Measurements from ENCODE around the gene ADGRA1.

The ADGRA1 gene

DNA sequence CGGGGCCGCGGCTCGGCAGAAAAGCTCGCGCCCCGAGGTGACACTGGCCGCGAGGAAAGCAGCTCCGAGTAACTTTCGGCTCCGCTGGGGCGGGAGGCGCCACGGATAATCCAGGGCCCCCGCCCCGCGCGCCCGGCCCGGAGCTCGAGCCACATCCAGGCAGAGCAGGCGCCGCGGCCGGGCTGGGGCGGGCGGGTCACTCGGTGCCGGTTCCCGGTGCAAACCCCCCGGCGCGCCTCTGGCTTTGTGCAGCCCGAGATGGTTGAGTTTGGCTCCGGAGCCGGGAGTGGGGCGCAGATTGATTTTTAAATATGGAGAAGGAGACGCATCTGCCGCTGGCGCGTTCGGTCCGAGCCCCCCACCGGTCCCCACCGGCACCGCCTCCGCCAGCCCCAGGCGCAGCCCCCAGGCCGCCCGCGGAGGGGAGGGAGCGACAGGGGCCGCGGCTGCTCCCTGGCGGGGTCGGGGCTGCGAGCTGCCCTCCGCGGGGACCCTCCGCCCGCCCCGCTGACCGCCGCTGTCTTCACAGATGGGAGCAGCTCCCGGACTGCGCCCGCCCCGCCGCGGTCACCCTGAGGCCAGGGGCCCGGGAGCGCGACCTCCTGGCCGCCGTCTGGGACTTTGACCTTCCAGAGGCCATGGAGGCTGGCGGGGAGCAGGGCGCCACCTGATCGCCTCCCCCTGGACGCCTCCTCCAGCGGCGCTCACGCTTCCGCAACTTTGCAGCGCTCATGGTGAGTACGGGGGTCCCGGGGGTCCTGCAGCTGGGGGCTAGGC, 643 bp downstream of the ADGRA1 start:
- TF ChIP-seq CTCF (IDR thresholded peaks at IDR 0.05; ENCODE audit: low read length, missing control alignments), result no peak
- no peak overlapping the region for H3K4me3 ChIP-seq (replicated peaks; ENCODE audit: low read depth, low read length)

GRCh38 chr10:133088956-133089800, 1.5 kb downstream of the ADGRA1 start:
- H3K4me3 ChIP-seq (replicated peaks; ENCODE audit: low read depth, low read length), result no peak overlapping the region
- TF ChIP-seq CTCF (IDR thresholded peaks at IDR 0.05; ENCODE audit: low read length, missing control alignments), result no peak
- DNase-seq (ENCODE audit: low read depth), result no peak

More for the DNA sequence above, 643 bp downstream of the ADGRA1 start:
- DNase-seq (ENCODE audit: low read depth), result no peak

- no peak for TF ChIP-seq CTCF (IDR thresholded peaks at IDR 0.05; ENCODE audit: low read length, missing control alignments)
- no peak for DNase-seq (ENCODE audit: low read depth)
- H3K4me3 ChIP-seq (replicated peaks; ENCODE audit: low read depth, low read length), result no peak overlapping the region
Measured at GRCh38 chr10:133090101-133090500, 2.4 kb downstream of the ADGRA1 start.

DNA sequence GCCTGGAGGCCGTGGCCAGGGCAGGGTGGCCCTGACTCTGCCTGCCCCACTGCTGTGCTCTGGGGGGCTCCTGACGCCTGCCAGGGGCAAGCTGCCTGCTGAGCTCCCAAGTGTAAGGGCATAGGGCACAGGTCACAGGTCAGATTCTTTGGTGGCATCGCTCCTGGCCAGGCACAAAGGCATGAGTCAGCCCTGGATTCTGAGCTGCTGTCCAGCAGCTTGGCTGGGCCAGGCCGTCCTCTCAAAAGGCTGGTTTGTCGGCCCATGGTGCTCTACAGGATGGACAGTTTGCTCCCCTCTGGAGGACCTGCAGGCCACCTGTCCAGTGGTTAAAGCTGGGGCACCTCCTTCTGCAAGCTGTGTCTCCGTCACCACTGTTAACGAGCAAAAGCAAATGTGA, 2.9 kb downstream of the ADGRA1 start:
- DNase-seq (ENCODE audit: low read depth), result no peak
- H3K4me3 ChIP-seq (replicated peaks; ENCODE audit: low read depth, low read length), result no peak overlapping the region
- no peak for TF ChIP-seq CTCF (IDR thresholded peaks at IDR 0.05; ENCODE audit: low read length, missing control alignments)

DNA sequence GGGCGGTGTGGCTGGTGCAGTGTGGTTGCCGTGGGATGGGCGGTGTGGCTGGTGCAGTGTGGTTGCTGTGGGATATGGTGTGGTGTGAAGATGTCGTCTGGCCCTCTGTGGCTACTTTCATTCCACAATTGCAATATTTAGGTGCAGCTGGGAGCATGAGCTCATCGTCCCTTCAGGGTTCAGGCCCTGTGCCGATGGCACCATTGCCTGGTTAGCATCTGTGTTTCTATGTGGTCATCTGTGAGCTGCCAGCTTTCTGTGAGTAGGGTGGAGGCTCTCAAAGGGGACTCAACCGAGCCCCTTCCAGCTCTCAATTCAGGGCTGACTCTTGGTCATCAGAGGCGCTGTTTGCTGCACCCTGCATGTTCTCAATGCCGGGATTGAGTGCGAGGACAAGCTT, 3.6 kb downstream of the ADGRA1 start:
- no peak for DNase-seq (ENCODE audit: low read depth)
- H3K4me3 ChIP-seq (replicated peaks; ENCODE audit: low read depth, low read length), result no peak overlapping the region
- TF ChIP-seq CTCF (IDR thresholded peaks at IDR 0.05; ENCODE audit: low read length, missing control alignments), result no peak

GRCh38 chr10:133093291-133093690, 5.6 kb downstream of the ADGRA1 start:
- DNase-seq (ENCODE audit: low read depth), result no peak
- H3K4me3 ChIP-seq (replicated peaks; ENCODE audit: low read depth, low read length), result no peak overlapping the region
- no peak for TF ChIP-seq CTCF (IDR thresholded peaks at IDR 0.05; ENCODE audit: low read length, missing control alignments)

All from fibroblast of pulmonary artery (primary cell).